GM21515 (cell line): ENCODE results near the gene TENM4.

Experiments
- ATAC-seq: cut with Tn5 transposase; IDR thresholded peaks from one replicate; pipeline ENCODE4 v1.9.1; 2021; ENCODE audit not compliant: unreplicated experiment

TENM4 gene

GRCh38 chr11:79150320-79150719, 290.5 kb downstream of the TENM4 start:
- ATAC-seq, result no peak

- ATAC-seq, result no peak
These were observed 293.1 kb downstream of the TENM4 start for GRCh38 chr11:79147731-79148130.

- ATAC-seq, result no peak
These were observed 293.8 kb downstream of the TENM4 start for GRCh38 chr11:79147011-79147410.

GRCh38 chr11:79139900-79140299, 300.9 kb downstream of the TENM4 start:
- no peak for ATAC-seq

- ATAC-seq, result no peak
These were observed 311.1 kb downstream of the TENM4 start for GRCh38 chr11:79129702-79130101.

GRCh38 chr11:79128291-79128690, 312.5 kb downstream of the TENM4 start:
- no peak for ATAC-seq

- ATAC-seq, result no peak
These were observed 318.1 kb downstream of the TENM4 start for GRCh38 chr11:79122759-79123158.

GRCh38 chr11:79121351-79121750, 319.5 kb downstream of the TENM4 start:
- no peak for ATAC-seq

GRCh38 chr11:79119491-79120284, 321.1 kb downstream of the TENM4 start:
- no peak for ATAC-seq

- ATAC-seq, result no peak
These were observed 323.3 kb downstream of the TENM4 start for GRCh38 chr11:79117488-79117887.

- no peak for ATAC-seq
These were observed 324.2 kb downstream of the TENM4 start for GRCh38 chr11:79116600-79116999.

GRCh38 chr11:79113054-79113690, 327.7 kb downstream of the TENM4 start:
- no peak for ATAC-seq

- ATAC-seq, result no peak
These were observed 330.0 kb downstream of the TENM4 start for GRCh38 chr11:79110796-79111195.

GRCh38 chr11:79110321-79110720, 330.5 kb downstream of the TENM4 start:
- ATAC-seq, result no peak

- no peak for ATAC-seq
These were observed 332.0 kb downstream of the TENM4 start for GRCh38 chr11:79108851-79109250.

- no peak for ATAC-seq
These were observed 338.0 kb downstream of the TENM4 start for GRCh38 chr11:79102840-79103239.

GRCh38 chr11:79101656-79102055, 339.2 kb downstream of the TENM4 start:
- ATAC-seq, result no peak

GRCh38 chr11:79100093-79100910, 340.5 kb downstream of the TENM4 start:
- ATAC-seq, result peak; percentile 92

GRCh38 chr11:79098146-79098545, 342.7 kb downstream of the TENM4 start:
- ATAC-seq, result no peak

- ATAC-seq, result no peak
These were observed 343.5 kb downstream of the TENM4 start for GRCh38 chr11:79097246-79097875.

- ATAC-seq, result no peak
These were observed 345.4 kb downstream of the TENM4 start for GRCh38 chr11:79095424-79095823.
